MM.1S (cell line): ENCODE results near the gene MYL1.

ENCODE experiments used
- CTCF ChIP-seq: fragments of 300-600 bp; sonication (generic); IDR thresholded peaks from 2 replicates; pipeline ENCODE4 v1.5.1; 2016; ENCODE audit warnings: antibody characterized with exemption, low read length, mixed read lengths
- EZH2 ChIP-seq: fragments of 300-600 bp; sonication (generic); optimal IDR thresholded peaks from 2 replicates; pipeline ENCODE3; 2017; ENCODE audit warnings: low read depth, mild to moderate bottlenecking, antibody characterized with exemption, low read length, mixed read lengths
- EZH2phosphoT487 ChIP-seq: fragments of 300-600 bp; sonication (generic); IDR thresholded peaks from 2 replicates; pipeline ENCODE4 v1.6.1; 2018; ENCODE audit warnings: antibody characterized with exemption, low read length

DNA sequence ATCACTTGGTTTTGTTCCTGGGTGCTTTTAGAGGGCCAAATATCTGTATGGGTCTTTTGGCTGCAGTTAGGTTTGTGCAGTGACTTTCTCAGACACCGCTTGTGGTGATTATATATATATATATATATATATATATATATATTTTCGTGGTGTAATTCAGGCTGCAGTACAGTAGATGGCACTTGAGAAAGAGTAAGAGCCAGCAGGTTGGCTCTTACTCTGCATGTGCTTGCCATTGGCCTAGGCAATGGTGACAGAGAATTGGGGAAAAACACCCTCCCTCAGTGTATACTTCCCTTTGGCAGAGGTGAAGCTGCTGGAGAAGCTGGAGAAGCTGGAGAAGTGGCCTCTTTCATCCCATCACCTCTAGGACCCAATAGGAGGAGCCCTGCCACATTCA is 22.2 kb upstream of the MYL1 start:
- TF ChIP-seq CTCF: no peak
- TF ChIP-seq EZH2phosphoT487: no peak
- TF ChIP-seq EZH2: no peak
